ENCODE data around the gene LEFTY1.
"Not testable (repeated sequence)": the region's sequence is repeated elsewhere in the genome, so short reads cannot be mapped to it uniquely, and the experiment has no call there.

Gene LEFTY1

GRCh38 chr1:225847610-225848009 lies 41.3 kb downstream of the LEFTY1 start:
- peak; percentile 55 to 77 for DNase-seq

GRCh38 chr1:225846331-225847310 lies 42.3 kb downstream of the LEFTY1 start:
- no peak for DNase-seq

GRCh38 chr1:225845571-225846259 lies 43.2 kb downstream of the LEFTY1 start:
- DNase-seq = peak; percentile 68 to 77

- DNase-seq = no peak
Measured at GRCh38 chr1:225845097-225845496, 43.8 kb downstream of the LEFTY1 start.

GRCh38 chr1:225844236-225845061 lies 44.5 kb downstream of the LEFTY1 start:
- DNase-seq = no peak

GRCh38 chr1:225843426-225843795 lies 45.5 kb downstream of the LEFTY1 start:
- no peak for DNase-seq

- no peak for DNase-seq
Measured at GRCh38 chr1:225842788-225843425, 46.0 kb downstream of the LEFTY1 start.

- DNase-seq = no peak
Measured at GRCh38 chr1:225842074-225842473, 46.9 kb downstream of the LEFTY1 start.

GRCh38 chr1:225840713-225841112 lies 48.2 kb downstream of the LEFTY1 start:
- DNase-seq = no peak

GRCh38 chr1:225840223-225840610 lies 48.7 kb downstream of the LEFTY1 start:
- no peak for DNase-seq

- no peak for DNase-seq
Measured at GRCh38 chr1:225838793-225839192, 50.2 kb downstream of the LEFTY1 start.

- not testable (repeated sequence) for DNase-seq
Measured at GRCh38 chr1:225836296-225836695, 52.6 kb downstream of the LEFTY1 start.

Data from NCI-H2081 (cell line).